Measurements from ENCODE around the gene CTNND1. TPM values are rescaled to one million over a fixed set of nuclear protein-coding genes. Genes with fewer than 3 reads are reported as not detected.

Gene CTNND1
- total RNA-seq, 1 donor from 2014 or later = 180 TPM

Other genes with a start within 250 kb of the CTNND1 start
- 12.5 TPM for gene SLC43A1, start 246.1 kb upstream of the CTNND1 start, total RNA-seq (ENCODE audit: insufficient read depth, low replicate concordance)
- gene TIMM10, start 231.0 kb upstream of the CTNND1 start, total RNA-seq (ENCODE audit: insufficient read depth, low replicate concordance) = 7.0 TPM
- gene SMTNL1, start 224.2 kb upstream of the CTNND1 start, total RNA-seq (ENCODE audit: insufficient read depth, low replicate concordance) = not detected
- gene UBE2L6, start 194.1 kb upstream of the CTNND1 start, total RNA-seq (ENCODE audit: insufficient read depth, low replicate concordance) = 26.5 TPM
- gene SERPING1, start 164.1 kb upstream of the CTNND1 start, total RNA-seq (ENCODE audit: insufficient read depth, low replicate concordance) = 31.8 TPM
- 3.4 TPM for gene YPEL4, start 111.9 kb upstream of the CTNND1 start, total RNA-seq (ENCODE audit: insufficient read depth, low replicate concordance)
- 22.6 TPM for gene CLP1, start 104.0 kb upstream of the CTNND1 start, total RNA-seq (ENCODE audit: insufficient read depth, low replicate concordance)
- gene ZDHHC5, start 93.7 kb upstream of the CTNND1 start, total RNA-seq (ENCODE audit: insufficient read depth, low replicate concordance) = 20.5 TPM
- gene MED19, start 49.6 kb upstream of the CTNND1 start, total RNA-seq (ENCODE audit: insufficient read depth, low replicate concordance) = 13.5 TPM
- gene TMX2, start 49.2 kb upstream of the CTNND1 start, total RNA-seq (ENCODE audit: insufficient read depth, low replicate concordance) = 32.7 TPM
- gene SELENOH, start 20.3 kb upstream of the CTNND1 start, total RNA-seq (ENCODE audit: insufficient read depth, low replicate concordance) = 78.7 TPM
- gene BTBD18, start 10.0 kb upstream of the CTNND1 start, total RNA-seq (ENCODE audit: insufficient read depth, low replicate concordance) = 3.1 TPM

Data from umbilical cord (tissue), 1 donor.